Measurements from ENCODE around the gene PTPRG. TPM values are rescaled to one million over a fixed set of nuclear protein-coding genes. Genes with fewer than 3 reads are reported as not detected.
A peak's percentile ranks its signal among the peaks of the same experiment; 100 is the strongest.

Gene PTPRG
- total and polyA plus RNA-seq, 10 of the 15 experiments (the other 5 are each of a cell fraction or from before 2014, with no cell fraction given), result 0.29 to 20.7 (median 1.4) TPM

- in situ Hi-C loops (cut with MboI), result no loop called here
- SMC1A ChIA-PET (ENCODE audit: uncharacterized antibody, unreplicated experiment), result interaction anchor here (0.6 to 1.4 kb wide), 6 partner anchors 9 to 286 kb away, joined by 3 to 7 read pairs (median 4); no protein-coding TSS in a partner anchor
- intact Hi-C loops (cut with micrococcal nuclease; ENCODE audit: unreplicated experiment), result no loop called here
These were observed 264.8 kb downstream of the PTPRG start for GRCh38 chr3:61826161-61826560.

GRCh38 chr3:61828184-61828874, 267.0 kb downstream of the PTPRG start:
- no peak overlapping the region for H3K9ac ChIP-seq (ENCODE audit: control insufficient read depth, insufficient read depth, low read length)
- ChIA-PET RAD21 (ENCODE audit: unreplicated experiment) (no interaction called here), SMC1A (ENCODE audit: uncharacterized antibody, unreplicated experiment) (interaction anchor here (0.6 to 1.5 kb wide), 4 partner anchors 9 to 359 kb away, joined by 3 read pairs; no protein-coding TSS in a partner anchor), POLR2A (no interaction called here), CTCF (interaction anchor here (1.6 kb wide), 1 partner anchor 10 kb away, joined by 5 read pairs; no protein-coding TSS in a partner anchor)
- H3K4me3 ChIP-seq, result no peak overlapping the region
- H3K27ac ChIP-seq (ENCODE audit: control insufficient read depth, insufficient read depth), result no peak overlapping the region
- H3K4me1 ChIP-seq (ENCODE audit: control insufficient read depth, insufficient read depth, low read length), result no peaks in the 10 kb centered on the region
- in situ Hi-C loops (cut with MboI), result no loop called here
- no peak overlapping the region for H3K4me2 ChIP-seq (ENCODE audit: control insufficient read depth, insufficient read depth)
- FAIRE-seq, result no peak
- H2AFZ ChIP-seq (ENCODE audit: control insufficient read depth, low read depth, low read length), result no peak overlapping the region
- BruUV-seq (replicated peaks), result no TSS peak
- H3K36me3 ChIP-seq (ENCODE audit: control insufficient read depth in 2 of 2, insufficient read depth in 2 of 2, low read length in 1 of 2), result no peaks in the 10 kb centered on the region
- H4K20me1 ChIP-seq (ENCODE audit: control insufficient read depth, insufficient read depth), result no peaks in the 10 kb centered on the region
- no peaks in the 10 kb centered on the region for H3K79me2 ChIP-seq (ENCODE audit: control insufficient read depth, insufficient read depth, low read length)
- H3K9me3 ChIP-seq (replicated peaks; ENCODE audit: control insufficient read depth, insufficient read depth, low read length), result no peaks in the 10 kb centered on the region
- DNase-seq (ENCODE audit: low read depth, low spot score), result no peak
- ATAC-seq, result peak; percentile 36; the same call in 2 of the 3 replicates
- intact Hi-C loops (cut with micrococcal nuclease; ENCODE audit: unreplicated experiment), result no loop called here
- WGBS (ENCODE audit: insufficient coverage, insufficient replicate concordance, low lambda C conversion rate, missing lambda C conversion rate), result 46% methylated on average over 7 of the region's 7 CpGs
- H3K27me3 ChIP-seq (replicated peaks in 1 of 2; ENCODE audit: control insufficient read depth in 2 of 2, insufficient read depth in 2 of 2, low read length in 1 of 2), result no peaks in the 10 kb centered on the region
- TF ChIP-seq RUNX3 (IDR thresholded peaks at IDR 0.05; ENCODE audit: low read length) (no peak), ZBTB11 (CRISPR knock-in tag; IDR thresholded peaks at IDR 0.05) (no peak), NBN (IDR thresholded peaks at IDR 0.05) (no peak), POU2F2 (IDR thresholded peaks at IDR 0.05; ENCODE audit: borderline replicate concordance, low read depth, low read length) (no peak), YBX1 (IDR thresholded peaks at IDR 0.05) (no peak), SPI1 (IDR thresholded peaks at IDR 0.05; ENCODE audit: borderline replicate concordance, insufficient read depth, low read depth, low read length) (no peak), ELK1 (IDR thresholded peaks at IDR 0.05; ENCODE audit: low read depth, low read length) (no peak), E4F1 (IDR thresholded peaks at IDR 0.05; ENCODE audit: borderline replicate concordance, partially characterized antibody) (no peak)

More at GRCh38 chr3:61826161-61826560, 264.8 kb downstream of the PTPRG start:
- H3K4me2 ChIP-seq (ENCODE audit: control insufficient read depth, insufficient read depth), result no peak overlapping the region
- no peaks in the 10 kb centered on the region for H3K36me3 ChIP-seq (ENCODE audit: control insufficient read depth in 2 of 2, insufficient read depth in 2 of 2, low read length in 1 of 2)
- TF ChIP-seq CHD1 (IDR thresholded peaks at IDR 0.05; ENCODE audit: low read depth, low read length), result no peak
- H3K9ac ChIP-seq (ENCODE audit: control insufficient read depth, insufficient read depth, low read length), result no peak overlapping the region
- no peak overlapping the region for H3K4me3 ChIP-seq
- WGBS (ENCODE audit: insufficient coverage, insufficient replicate concordance, low lambda C conversion rate, missing lambda C conversion rate), result 49% methylated on average over 5 of the region's 5 CpGs
- H3K9me3 ChIP-seq (replicated peaks; ENCODE audit: control insufficient read depth, insufficient read depth, low read length), result no peaks in the 10 kb centered on the region
- ATAC-seq, result no peak
- ChIA-PET RAD21 (ENCODE audit: unreplicated experiment) (interaction anchor here (0.7 kb wide), 2 partner anchors 98 to 143 kb away, joined by 3 read pairs; no protein-coding TSS in a partner anchor), CTCF (interaction anchor here (0.6 to 1.5 kb wide), 3 partner anchors 9 to 30 kb away, joined by 3 to 4 read pairs (median 3); no protein-coding TSS in a partner anchor), POLR2A (interaction anchor here (1.2 kb wide), 1 partner anchor 10 kb away, joined by 3 read pairs; no protein-coding TSS in a partner anchor)
- no peaks in the 10 kb centered on the region for H3K79me2 ChIP-seq (ENCODE audit: control insufficient read depth, insufficient read depth, low read length)
- no peak overlapping the region for H2AFZ ChIP-seq (ENCODE audit: control insufficient read depth, low read depth, low read length)
- BruUV-seq (replicated peaks), result no TSS peak
- H3K27me3 ChIP-seq (replicated peaks in 1 of 2; ENCODE audit: control insufficient read depth in 2 of 2, insufficient read depth in 2 of 2, low read length in 1 of 2), result no peaks in the 10 kb centered on the region
- no peak overlapping the region for H3K27ac ChIP-seq (ENCODE audit: control insufficient read depth, insufficient read depth)
- H3K4me1 ChIP-seq (ENCODE audit: control insufficient read depth, insufficient read depth, low read length), result no peaks in the 10 kb centered on the region
- no peak for FAIRE-seq
- no peak for DNase-seq (ENCODE audit: low read depth, low spot score)
- H4K20me1 ChIP-seq (ENCODE audit: control insufficient read depth, insufficient read depth), result no peaks in the 10 kb centered on the region
